GM19452 (cell line): ENCODE results near the gene MSH2.
"Not testable (repeated sequence)": the region's sequence is repeated elsewhere in the genome, so short reads cannot be mapped to it uniquely, and the experiment has no call there.

Experiments used
- ATAC-seq: cut with Tn5 transposase; IDR thresholded peaks from one replicate; pipeline ENCODE4 v1.9.1; 2021; ENCODE audit not compliant: unreplicated experiment

The MSH2 gene

GRCh38 chr2:47402805-47403608 lies at the start of gene MSH2:
MSH2 (plus strand) TSS chr2:47403156; CDS start chr2:47403192, 36 bp downstream.
- ATAC-seq, result peak; percentile 96

GRCh38 chr2:47354013-47354847 lies 48.7 kb upstream of the MSH2 start:
- ATAC-seq, result no peak

GRCh38 chr2:47354848-47355204 lies 48.1 kb upstream of the MSH2 start:
- no peak for ATAC-seq

GRCh38 chr2:47357483-47357882 lies 45.5 kb upstream of the MSH2 start:
- ATAC-seq, result no peak

- ATAC-seq, result no peak
Observed at GRCh38 chr2:47359375-47359868, 43.5 kb upstream of the MSH2 start.

- ATAC-seq, result no peak
Observed at GRCh38 chr2:47360283-47360682, 42.7 kb upstream of the MSH2 start.

GRCh38 chr2:47360927-47361326 lies 42.0 kb upstream of the MSH2 start:
- no peak for ATAC-seq

GRCh38 chr2:47361505-47362229 lies 41.3 kb upstream of the MSH2 start:
- ATAC-seq, result not testable (repeated sequence)

GRCh38 chr2:47373747-47374146 lies 29.2 kb upstream of the MSH2 start:
- no peak for ATAC-seq

- ATAC-seq, result no peak
Observed at GRCh38 chr2:47375307-47375706, 27.6 kb upstream of the MSH2 start.

- ATAC-seq, result no peak
Observed at GRCh38 chr2:47379384-47379783, 23.6 kb upstream of the MSH2 start.

GRCh38 chr2:47381408-47381807 lies 21.5 kb upstream of the MSH2 start:
- ATAC-seq, result no peak

- no peak for ATAC-seq
Observed at GRCh38 chr2:47386551-47386950, 16.4 kb upstream of the MSH2 start.

GRCh38 chr2:47388888-47389287 lies 14.1 kb upstream of the MSH2 start:
- ATAC-seq, result no peak

GRCh38 chr2:47389692-47390091 lies 13.3 kb upstream of the MSH2 start:
- ATAC-seq, result no peak

- no peak for ATAC-seq
Observed at GRCh38 chr2:47401789-47402554, 984 bp upstream of the MSH2 start.

GRCh38 chr2:47402555-47402804 lies 476 bp upstream of the MSH2 start:
- ATAC-seq, result no peak

- no peak for ATAC-seq
Observed at GRCh38 chr2:47403609-47404193, 745 bp downstream of the MSH2 start.

- ATAC-seq, result no peak
Observed at GRCh38 chr2:47404356-47404755, 1.4 kb downstream of the MSH2 start.

GRCh38 chr2:47405757-47406156 lies 2.8 kb downstream of the MSH2 start:
- no peak for ATAC-seq
